Peyer's patch (tissue), 4 donors: ENCODE measurements around the gene NDOR1. TPM values are rescaled to one million over a fixed set of nuclear protein-coding genes. Genes with fewer than 3 reads are reported as not detected.
"Not testable (repeated sequence)": the region's sequence is repeated elsewhere in the genome, so short reads cannot be mapped to it uniquely, and the experiment has no call there.

Experiments used
- DNase-seq, 3 donors: peaks; one replicate each; pipeline ENCODE4 v3.0.0-alpha.2; 2017 to 2019
- H3K27ac ChIP-seq, 4 donors: fragments of 200-600 bp; sonication (generic); one replicate each; pipeline ENCODE4 v1.5.1; 2016 to 2019
- H3K27me3 ChIP-seq, 2 donors: fragments of 200-600 bp; sonication (generic); one replicate each; pipeline ENCODE4 v1.5.1; 2019
- H3K36me3 ChIP-seq, 3 donors: fragments of 200-600 bp; sonication (generic); one replicate each; pipeline ENCODE4 v1.5.1; 2016 to 2019
- H3K4me1 ChIP-seq, 4 donors: fragments of 200-600 bp; sonication (generic); one replicate each; pipeline ENCODE4 v1.5.1; 2016 to 2019
- H3K4me3 ChIP-seq, 4 donors: fragments of 200-600 bp; sonication (generic); 1 replicate in 3 of 4; 2 replicates in 1 of 4; pipeline ENCODE4 v1.5.1; 2016 to 2019; ENCODE audit warnings: mild to moderate bottlenecking in 1 of 4
- H3K9me3 ChIP-seq, 4 donors: fragments of 200-600 bp; sonication (generic); one replicate each; pipeline ENCODE4 v1.5.1; 2016 to 2019; ENCODE audit warnings: mild to moderate bottlenecking in 1 of 4
- CTCF ChIP-seq, 6 experiments: fragments of 450-650 bp in 4 of 6; fragments of 200-600 bp in 2 of 6; sonication (generic) in 1 of 6; IDR thresholded peaks; one replicate each; pipeline ENCODE4 v1.5.1; 2017 to 2019; ENCODE audit warnings: antibody characterized with exemption in 6 of 6, mild to moderate bottlenecking in 3 of 6, moderate library complexity in 1 of 6
- POLR2A ChIP-seq, 2 donors: fragments of 450-650 bp; IDR thresholded peaks; one replicate each; pipeline ENCODE4 v1.5.1; 2017; ENCODE audit warnings: antibody characterized with exemption in 2 of 2, mild to moderate bottlenecking in 2 of 2, moderate library complexity in 2 of 2
- total RNA-seq, 4 donors: library from RNA; depleted of rRNA; stranded (reverse); fragments of >200 nt; gene quantifications; one replicate each; pipeline ENCODE4 v1.1.0, GENCODE V29; 2016

NDOR1 gene
- total RNA-seq, 4 donors from 2014 or later: 16.3 to 39.2 (median 25.1) TPM

- Histone ChIP-seq H3K9me3 (no peaks in the 10 kb centered on the region), H3K4me3 (peak overlapping the region; percentile 58 to 80 (median 74)), H3K4me1 (peaks cover 8 to 67% (median 17%) of the 10 kb centered on the region in 4 donors), H3K36me3 (peaks cover 0 to 19% (median 0%) of the 10 kb centered on the region in 3 donors), H3K27me3 (no peaks in the 10 kb centered on the region), H3K27ac (peak overlapping the region; percentile 87 to 100 (median 100))
- DNase-seq: peak; percentile 63 to 88 (median 83)
- TF ChIP-seq POLR2A (IDR thresholded peaks at IDR 0.05) (peak; percentile 40 to 52), CTCF (IDR thresholded peaks at IDR 0.05) (peak in 1 of 6 experiments; percentile 16)
These were observed 34.9 kb downstream of the NDOR1 start for GRCh38 chr9:137240318-137240840.

GRCh38 chr9:137240841-137241489 is 35.5 kb downstream of the NDOR1 start, which contains the start of gene TUBB4B:
Gene TUBB4B (plus strand): TSS chr9:137241287. CDS start chr9:137241361, 74 bp downstream.
- Histone ChIP-seq H3K27me3 (no peaks in the 10 kb centered on the region), H3K9me3 (no peaks in the 10 kb centered on the region), H3K4me3 (peak within 1 kb of the TSS; percentile 80 to 99 (median 86)), H3K27ac (peak within 1 kb of the TSS; percentile 95 to 100 (median 100)), H3K4me1 (peaks cover 8 to 61% (median 12%) of the 10 kb centered on the region in 4 donors), H3K36me3 (peaks cover 0 to 19% (median 0%) of the 10 kb centered on the region in 3 donors)
- TF ChIP-seq CTCF (IDR thresholded peaks at IDR 0.05) (peak in 3 of 6 experiments; percentile 8 to 20 (median 15)), POLR2A (IDR thresholded peaks at IDR 0.05) (peak; percentile 100)
- DNase-seq: peak; percentile 98 to 99 (median 98)

- Histone ChIP-seq H3K9me3 (no peaks in the 10 kb centered on the region), H3K36me3 (peaks cover 0 to 19% (median 0%) of the 10 kb centered on the region in 3 donors), H3K27ac (peak overlapping the region; percentile 93 to 100 (median 97)), H3K27me3 (no peaks in the 10 kb centered on the region), H3K4me1 (peaks cover 5 to 54% (median 7%) of the 10 kb centered on the region in 4 donors), H3K4me3 (peak overlapping the region; percentile 70 to 99 (median 86))
- DNase-seq: peak; percentile 39 to 86 (median 83)
- TF ChIP-seq POLR2A (IDR thresholded peaks at IDR 0.05): peak; percentile 12 to 20
- TF ChIP-seq CTCF (IDR thresholded peaks at IDR 0.05): peak in 1 of 6 experiments; percentile 1
These were observed 36.2 kb downstream of the NDOR1 start for GRCh38 chr9:137241490-137242268.

GRCh38 chr9:137242269-137243203 is 37.0 kb downstream of the NDOR1 start:
- H3K36me3 ChIP-seq: peaks cover 0 to 19% (median 0%) of the 10 kb centered on the region in 3 donors
- peak overlapping the region; percentile 70 to 99 (median 86) for H3K4me3 ChIP-seq
- H3K9me3 ChIP-seq: no peaks in the 10 kb centered on the region
- TF ChIP-seq POLR2A (IDR thresholded peaks at IDR 0.05) (peak in 1 of 2 donors; percentile 24), CTCF (IDR thresholded peaks at IDR 0.05) (no peak)
- no peak for DNase-seq
- no peaks in the 10 kb centered on the region for H3K27me3 ChIP-seq
- peaks cover 0 to 45% (median 2%) of the 10 kb centered on the region in 4 donors for H3K4me1 ChIP-seq
- H3K27ac ChIP-seq: peak overlapping the region in 3 of 4 donors; percentile 93 to 100 (median 95)

GRCh38 chr9:137243266-137243625 is 37.7 kb downstream of the NDOR1 start:
- H3K4me1 ChIP-seq: peaks cover 0 to 38% (median 0%) of the 10 kb centered on the region in 4 donors
- not testable (repeated sequence) for DNase-seq, H3K9me3 ChIP-seq, H3K27me3 ChIP-seq
- H3K4me3 ChIP-seq: peak overlapping the region in 2 of 4 donors; percentile 70 to 99
- peaks cover 0 to 19% (median 0%) of the 10 kb centered on the region in 3 donors for H3K36me3 ChIP-seq
- H3K27ac ChIP-seq: peak overlapping the region in 1 of 4 donors; percentile 30
